CD4-positive, CD25-positive, alpha-beta regulatory T cell (primary cell): Measurements from ENCODE around the gene XPOT. TPM values are rescaled to one million over a fixed set of nuclear protein-coding genes. Genes with fewer than 3 reads are reported as not detected.

Source experiments
- ATAC-seq, 2 donors: fragments of 150-1000 bp; cut with Tn5 transposase; one replicate each; pipeline ENCODE4 v1.10.0; 2021; ENCODE audit warnings: low read depth in 2 of 2, moderate number of reproducible peaks in 2 of 2, moderate library complexity in 1 of 2
- DNase-seq, 3 donors: peaks; one replicate each; pipeline versions ENCODE4 v3.0.0 to v3.0.0-alpha.2; 2012 to 2022; ENCODE audit warnings: mixed read lengths in 1 of 3
- H3K27ac ChIP-seq: one replicate; pipeline ENCODE4 v1.7.0; 2013; ENCODE audit warnings: mild to moderate bottlenecking, low read length; ENCODE audit not compliant: insufficient read depth, poor library complexity, severe bottlenecking
- H3K27me3 ChIP-seq: one replicate; pipeline ENCODE4 v1.7.0; 2013; ENCODE audit warnings: low read length; ENCODE audit not compliant: control insufficient read depth, insufficient read depth
- H3K36me3 ChIP-seq: one replicate; pipeline ENCODE4 v1.7.0; 2013; ENCODE audit warnings: mild to moderate bottlenecking, low read length, moderate library complexity; ENCODE audit not compliant: control insufficient read depth, insufficient read depth
- H3K4me1 ChIP-seq: 2 replicates; pipeline ENCODE4 v1.7.0; 2013; ENCODE audit warnings: mild to moderate bottlenecking, low read length; ENCODE audit not compliant: insufficient read depth, control insufficient read depth, poor library complexity, severe bottlenecking
- H3K4me3 ChIP-seq: one replicate; pipeline ENCODE4 v1.7.0; 2013; ENCODE audit warnings: low read depth, mild to moderate bottlenecking, low read length, moderate library complexity
- H3K9me3 ChIP-seq, 2 experiments: 1 replicate in 1 of 2; 2 replicates in 1 of 2; pipeline ENCODE4 v1.7.0; 2013; ENCODE audit warnings: low read length in 2 of 2, mild to moderate bottlenecking in 1 of 2, moderate library complexity in 1 of 2; ENCODE audit not compliant: control insufficient read depth in 2 of 2
- H3K27ac Mint-ChIP-seq, 3 donors: one replicate each; pipeline ENCODE4 v1.8.0; 2020 to 2022; ENCODE audit warnings: mild to moderate bottlenecking in 3 of 3, mixed read lengths in 3 of 3, moderate library complexity in 2 of 3
- H3K27me3 Mint-ChIP-seq: one replicate; pipeline ENCODE4 v1.8.0; 2022; ENCODE audit warnings: mild to moderate bottlenecking, mixed read lengths
- H3K36me3 Mint-ChIP-seq: one replicate; pipeline ENCODE4 v1.8.0; 2020; ENCODE audit warnings: mixed read lengths
- H3K4me1 Mint-ChIP-seq, 4 donors: one replicate each; pipeline ENCODE4 v1.8.0; 2020 to 2022; ENCODE audit warnings: mixed read lengths in 4 of 4, mild to moderate bottlenecking in 1 of 4
- H3K4me3 Mint-ChIP-seq, 4 donors: one replicate each; pipeline ENCODE4 v1.8.0; 2020 to 2022; ENCODE audit warnings: mild to moderate bottlenecking in 4 of 4, mixed read lengths in 4 of 4, moderate library complexity in 3 of 4
- H3K9me3 Mint-ChIP-seq, 7 donors: one replicate each; pipeline ENCODE4 v1.8.0; 2020 to 2022; ENCODE audit warnings: mixed read lengths in 7 of 7, mild to moderate bottlenecking in 3 of 7, moderate library complexity in 2 of 7
- polyA plus RNA-seq, 4 donors: library from polyadenylated mRNA; unstranded; fragments of 300-500 nt; fragmentation: Illumina TruSeq; gene quantifications; one replicate each; pipeline ENCODE4 v1.2.3, GENCODE V29; 2021
- total RNA-seq: library from RNA; stranded (reverse); gene quantifications from one replicate; pipeline ENCODE4 v1.2.3, GENCODE V29; 2022

The XPOT gene
- total and polyA plus RNA-seq, 5 donors from 2014 or later: 27.7 to 59.6 (median 37.0) TPM

DNA sequence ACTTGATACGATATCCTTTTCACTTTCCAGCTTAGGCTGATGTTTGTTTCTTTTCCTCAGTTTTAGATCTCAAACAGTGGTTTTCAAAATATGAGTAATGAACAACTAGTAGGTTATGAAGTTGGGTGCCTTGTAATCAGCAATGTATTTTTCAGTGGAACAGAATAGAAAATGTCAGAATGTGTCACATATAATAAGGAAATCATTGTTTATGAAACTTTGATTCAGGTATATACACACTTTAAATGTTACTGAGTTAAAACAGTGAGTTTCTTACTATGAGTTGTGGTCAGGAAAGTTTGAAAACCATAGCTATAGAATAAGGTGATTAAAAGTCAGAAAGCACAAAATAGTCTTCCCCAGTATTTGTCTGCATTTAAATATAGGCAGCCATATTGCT is 87.5 kb downstream of the XPOT start:
- no peaks in the 10 kb centered on the region for H3K9me3 Mint-ChIP-seq
- peaks cover 27% of the 10 kb centered on the region for H3K36me3 Mint-ChIP-seq
- H3K36me3 ChIP-seq: peaks cover 48% of the 10 kb centered on the region
- H3K27ac ChIP-seq: no peak overlapping the region
- H3K9me3 ChIP-seq: no peaks in the 10 kb centered on the region
- no peak overlapping the region for H3K4me3 ChIP-seq
- H3K27me3 ChIP-seq: no peaks in the 10 kb centered on the region
- DNase-seq: no peak
- H3K4me3 Mint-ChIP-seq: no peak overlapping the region
- peaks cover 9 to 20% (median 12%) of the 10 kb centered on the region in 4 donors for H3K4me1 Mint-ChIP-seq
- peaks cover 14% of the 10 kb centered on the region for H3K4me1 ChIP-seq
- no peak for ATAC-seq
- no peaks in the 10 kb centered on the region for H3K27me3 Mint-ChIP-seq
- H3K27ac Mint-ChIP-seq: no peak overlapping the region

DNA sequence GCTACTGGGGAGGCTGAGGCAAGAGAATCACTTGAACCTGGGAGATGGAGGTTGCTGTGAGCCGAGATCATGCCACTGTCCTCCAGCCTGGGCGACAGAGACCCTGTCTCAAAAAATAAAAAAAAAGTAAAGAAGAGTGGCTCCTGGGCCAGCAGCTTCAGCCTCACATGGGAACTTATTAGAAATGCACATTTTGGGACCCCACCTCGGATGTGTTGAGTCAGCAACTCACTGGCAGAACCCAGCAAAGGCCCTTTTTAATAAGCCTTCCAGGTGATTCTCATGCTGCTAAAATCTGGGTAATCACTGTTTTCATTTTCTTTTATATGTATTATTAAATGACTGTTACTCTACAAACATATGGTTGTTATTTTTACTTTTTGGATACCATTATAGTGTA is 89.3 kb downstream of the XPOT start:
- Histone ChIP-seq H3K4me3 (no peak overlapping the region), H3K9me3 (no peaks in the 10 kb centered on the region), H3K27me3 (no peaks in the 10 kb centered on the region), H3K27ac (no peak overlapping the region), H3K4me1 (peaks cover 14% of the 10 kb centered on the region), H3K36me3 (peaks cover 50% of the 10 kb centered on the region)
- Mint-ChIP-seq H3K4me3 (no peak overlapping the region), H3K9me3 (no peaks in the 10 kb centered on the region), H3K27ac (no peak overlapping the region), H3K4me1 (peaks cover 9 to 20% (median 12%) of the 10 kb centered on the region in 4 donors), H3K36me3 (peaks cover 40% of the 10 kb centered on the region), H3K27me3 (no peaks in the 10 kb centered on the region)
- no peak for DNase-seq
- ATAC-seq: no peak

DNA sequence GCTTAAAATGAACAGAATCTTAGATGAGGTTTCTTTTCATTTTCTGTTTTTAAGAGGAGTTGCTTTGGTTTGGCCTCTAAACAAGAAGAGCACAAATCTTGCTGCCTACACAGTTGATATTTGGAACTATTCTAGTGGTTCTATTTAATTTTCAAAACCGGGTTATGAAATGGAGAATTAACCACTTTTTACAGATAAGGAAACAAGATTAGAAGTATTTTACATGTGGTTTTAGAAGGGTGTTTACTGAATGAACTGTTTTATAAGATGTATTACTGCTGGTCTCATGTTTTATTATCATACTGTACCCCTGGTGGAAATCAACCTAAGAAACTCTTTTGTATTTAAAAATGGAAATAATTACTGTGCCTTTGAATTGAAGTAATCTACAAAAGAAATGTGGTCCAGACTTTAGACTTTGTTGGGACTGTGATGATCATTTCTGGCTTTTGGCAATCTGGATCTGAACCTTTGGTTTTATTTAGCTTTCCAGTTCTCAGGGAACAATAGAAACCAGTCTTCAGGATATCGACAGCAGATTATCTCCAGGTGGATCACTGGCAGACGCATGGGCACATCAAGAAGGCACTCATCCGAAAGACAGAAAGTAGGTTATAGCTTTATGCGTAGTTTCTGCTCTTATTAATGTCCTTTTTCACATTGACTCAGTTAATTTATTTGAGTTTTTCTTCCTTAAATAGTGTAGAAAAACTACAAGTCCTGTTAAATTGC is 91.0 kb downstream of the XPOT start:
- peak overlapping the region in 2 of 4 donors; percentile 50 to 55 for H3K4me3 Mint-ChIP-seq
- peaks cover 54% of the 10 kb centered on the region for H3K36me3 ChIP-seq
- peak overlapping the region; percentile 53 for H3K4me3 ChIP-seq
- no peaks in the 10 kb centered on the region for H3K27me3 Mint-ChIP-seq
- ATAC-seq (peak in 1 of 2 donors; percentile 31), DNase-seq (peak in 2 of 3 donors; percentile 21 to 44)
- H3K27ac ChIP-seq: no peak overlapping the region
- H3K36me3 Mint-ChIP-seq: peaks cover 34% of the 10 kb centered on the region
- H3K27me3 ChIP-seq: no peaks in the 10 kb centered on the region
- no peaks in the 10 kb centered on the region for H3K9me3 Mint-ChIP-seq
- H3K9me3 ChIP-seq: no peaks in the 10 kb centered on the region
- peak overlapping the region in 2 of 3 donors; percentile 83 to 85 for H3K27ac Mint-ChIP-seq
- peaks cover 9 to 20% (median 11%) of the 10 kb centered on the region in 4 donors for H3K4me1 Mint-ChIP-seq
- H3K4me1 ChIP-seq: peaks cover 14% of the 10 kb centered on the region

DNA sequence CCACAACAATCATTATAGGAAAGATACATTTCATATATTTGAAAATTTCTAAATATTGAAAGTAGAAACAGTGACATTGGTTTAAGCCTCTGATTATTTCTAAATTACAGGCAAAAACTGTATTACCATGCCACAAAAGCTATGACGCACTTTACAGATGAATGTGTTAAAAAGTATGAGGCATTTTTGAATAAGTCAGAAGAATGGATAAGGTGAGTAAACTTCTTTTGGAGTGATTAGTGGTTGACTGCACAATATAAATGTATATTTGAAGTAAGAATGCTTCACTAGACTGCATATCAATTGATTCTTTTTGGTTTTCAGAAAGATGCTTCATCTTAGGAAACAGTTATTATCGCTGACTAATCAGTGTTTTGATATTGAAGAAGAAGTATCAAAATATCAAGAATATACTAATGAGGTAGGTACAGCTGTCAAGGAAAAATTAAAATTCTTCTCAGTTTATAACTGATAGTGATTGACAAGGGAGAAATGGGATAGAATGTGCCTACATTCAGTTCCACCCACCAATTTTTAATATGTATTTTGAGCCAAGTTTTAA is 92.7 kb downstream of the XPOT start:
- no peak overlapping the region for H3K27ac ChIP-seq
- no peaks in the 10 kb centered on the region for H3K27me3 ChIP-seq
- no peaks in the 10 kb centered on the region for H3K27me3 Mint-ChIP-seq
- no peak for DNase-seq
- peaks cover 9 to 17% (median 11%) of the 10 kb centered on the region in 4 donors for H3K4me1 Mint-ChIP-seq
- no peaks in the 10 kb centered on the region for H3K9me3 ChIP-seq
- H3K9me3 Mint-ChIP-seq: no peaks in the 10 kb centered on the region
- H3K4me1 ChIP-seq: peaks cover 14% of the 10 kb centered on the region
- H3K36me3 ChIP-seq: peaks cover 46% of the 10 kb centered on the region
- ATAC-seq: no peak
- peaks cover 33% of the 10 kb centered on the region for H3K36me3 Mint-ChIP-seq
- no peak overlapping the region for H3K4me3 ChIP-seq
- no peak overlapping the region for H3K4me3 Mint-ChIP-seq
- H3K27ac Mint-ChIP-seq: peak overlapping the region in 1 of 3 donors; percentile 74

DNA sequence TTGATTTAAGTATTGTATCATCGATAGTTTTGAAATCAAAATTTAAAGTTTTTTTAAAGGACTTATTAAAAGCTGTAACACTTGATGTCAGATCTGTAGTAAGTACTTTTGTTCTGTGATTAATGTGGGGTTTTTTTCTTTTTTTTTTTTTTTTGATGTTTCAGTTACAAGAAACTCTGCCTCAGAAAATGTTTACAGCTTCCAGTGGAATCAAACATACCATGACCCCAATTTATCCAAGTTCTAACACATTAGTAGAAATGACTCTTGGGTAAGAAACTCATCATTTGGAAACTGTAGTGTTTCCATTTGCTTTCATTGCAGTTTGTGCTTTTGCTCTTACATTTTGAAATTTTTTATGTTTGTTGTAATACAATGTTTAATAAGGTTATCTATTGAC is 93.3 kb downstream of the XPOT start:
- peaks cover 46% of the 10 kb centered on the region for H3K36me3 ChIP-seq
- H3K4me3 ChIP-seq: no peak overlapping the region
- H3K4me3 Mint-ChIP-seq: no peak overlapping the region
- H3K27ac ChIP-seq: no peak overlapping the region
- no peaks in the 10 kb centered on the region for H3K27me3 ChIP-seq
- no peaks in the 10 kb centered on the region for H3K9me3 ChIP-seq
- no peak for ATAC-seq
- no peaks in the 10 kb centered on the region for H3K27me3 Mint-ChIP-seq
- peaks cover 32% of the 10 kb centered on the region for H3K36me3 Mint-ChIP-seq
- H3K27ac Mint-ChIP-seq: peak overlapping the region in 2 of 3 donors; percentile 10 to 21
- no peaks in the 10 kb centered on the region for H3K9me3 Mint-ChIP-seq
- H3K4me1 Mint-ChIP-seq: peaks cover 9 to 17% (median 11%) of the 10 kb centered on the region in 4 donors
- peaks cover 14% of the 10 kb centered on the region for H3K4me1 ChIP-seq
- no peak for DNase-seq

DNA sequence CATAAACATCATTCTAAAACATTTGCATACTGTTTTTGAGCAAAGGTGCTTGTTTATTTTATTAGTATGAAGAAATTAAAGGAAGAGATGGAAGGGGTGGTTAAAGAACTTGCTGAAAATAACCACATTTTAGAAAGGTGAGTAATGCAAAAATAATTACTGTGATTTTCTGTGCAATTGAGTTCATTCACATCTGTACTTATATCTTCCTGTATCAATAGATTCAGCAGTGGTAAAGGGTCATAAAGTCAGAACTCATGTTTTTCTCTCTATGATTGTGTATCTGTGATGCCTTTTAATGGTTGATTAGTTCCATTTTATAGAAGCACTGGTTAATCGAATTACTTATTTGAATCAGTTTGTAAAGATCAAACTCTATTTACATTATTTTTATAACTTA is 93.7 kb downstream of the XPOT start:
- Histone ChIP-seq H3K27me3 (no peaks in the 10 kb centered on the region), H3K9me3 (no peaks in the 10 kb centered on the region), H3K36me3 (peaks cover 46% of the 10 kb centered on the region), H3K4me1 (peaks cover 14% of the 10 kb centered on the region), H3K27ac (no peak overlapping the region), H3K4me3 (no peak overlapping the region)
- Mint-ChIP-seq H3K36me3 (peaks cover 32% of the 10 kb centered on the region), H3K27me3 (no peaks in the 10 kb centered on the region), H3K9me3 (no peaks in the 10 kb centered on the region), H3K27ac (peak overlapping the region in 2 of 3 donors; percentile 10 to 21), H3K4me3 (no peak overlapping the region), H3K4me1 (peaks cover 9 to 17% (median 11%) of the 10 kb centered on the region in 4 donors)
- ATAC-seq (no peak), DNase-seq (no peak)

DNA sequence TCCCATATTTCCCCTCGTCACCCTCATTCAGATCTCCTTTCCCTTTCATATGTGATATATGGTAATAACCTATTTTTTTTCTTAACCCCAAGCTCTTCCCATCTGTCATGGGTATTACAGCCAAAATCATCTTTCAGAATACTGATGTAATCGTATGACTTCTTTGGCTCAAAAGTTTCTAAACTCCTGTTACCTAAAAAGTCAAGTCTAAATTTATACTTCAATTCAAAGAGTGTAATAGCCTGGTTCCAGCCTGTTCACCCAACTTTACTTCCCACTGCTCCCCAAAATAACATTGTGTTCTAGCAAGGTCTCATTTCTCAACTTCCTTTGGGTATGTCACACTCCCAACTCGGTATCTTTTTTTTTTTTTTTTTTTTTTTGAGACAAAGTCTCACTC is 96.2 kb downstream of the XPOT start:
- H3K4me1 ChIP-seq: peaks cover 2% of the 10 kb centered on the region
- no peak overlapping the region for H3K4me3 ChIP-seq
- peaks cover 43% of the 10 kb centered on the region for H3K36me3 ChIP-seq
- ATAC-seq (no peak), DNase-seq (no peak)
- no peaks in the 10 kb centered on the region for H3K27me3 ChIP-seq
- no peaks in the 10 kb centered on the region for H3K27me3 Mint-ChIP-seq
- no peak overlapping the region for H3K27ac ChIP-seq
- H3K9me3 Mint-ChIP-seq: no peaks in the 10 kb centered on the region
- H3K36me3 Mint-ChIP-seq: peaks cover 28% of the 10 kb centered on the region
- no peak overlapping the region for H3K27ac Mint-ChIP-seq
- no peak overlapping the region for H3K4me3 Mint-ChIP-seq
- H3K4me1 Mint-ChIP-seq: peaks cover under 1 to 2% (median 1%) of the 10 kb centered on the region in 4 donors
- no peaks in the 10 kb centered on the region for H3K9me3 ChIP-seq
